ENCODE measurements around the gene CORO2B.

CORO2B gene

GRCh38 chr15:68653031-68653635, 74.3 kb downstream of the CORO2B start:
- DNase-seq = no peak

GRCh38 chr15:68653801-68654200, 75.0 kb downstream of the CORO2B start:
- no peak for DNase-seq

- peak; percentile 30 for DNase-seq
These were observed 76.2 kb downstream of the CORO2B start for GRCh38 chr15:68654786-68655560.

GRCh38 chr15:68655686-68656437, 77.1 kb downstream of the CORO2B start:
- DNase-seq = peak; percentile 34

- no peak for DNase-seq
These were observed 77.6 kb downstream of the CORO2B start for GRCh38 chr15:68656438-68656739.

DNA sequence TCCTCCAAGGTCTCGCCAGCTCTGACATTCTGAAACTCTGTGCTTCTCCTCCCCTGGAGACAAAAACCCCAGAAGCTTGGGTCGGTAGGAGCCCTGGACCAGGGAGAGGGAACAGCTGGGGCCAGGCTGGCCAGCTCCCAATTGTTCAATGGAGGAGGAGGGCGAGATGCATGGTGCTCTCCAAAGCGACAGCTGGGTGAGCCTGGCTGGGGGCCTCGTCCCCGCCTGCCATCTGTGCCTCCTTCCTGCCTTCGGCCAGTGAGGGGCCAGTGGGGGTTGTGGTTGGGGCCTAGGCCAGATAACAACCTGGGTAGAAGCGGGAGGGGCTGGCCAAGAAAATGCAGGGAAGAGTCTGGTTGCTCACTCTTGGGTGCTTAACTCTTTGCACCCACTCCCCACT, 79.4 kb downstream of the CORO2B start:
- DNase-seq = peak; percentile 54

DNA sequence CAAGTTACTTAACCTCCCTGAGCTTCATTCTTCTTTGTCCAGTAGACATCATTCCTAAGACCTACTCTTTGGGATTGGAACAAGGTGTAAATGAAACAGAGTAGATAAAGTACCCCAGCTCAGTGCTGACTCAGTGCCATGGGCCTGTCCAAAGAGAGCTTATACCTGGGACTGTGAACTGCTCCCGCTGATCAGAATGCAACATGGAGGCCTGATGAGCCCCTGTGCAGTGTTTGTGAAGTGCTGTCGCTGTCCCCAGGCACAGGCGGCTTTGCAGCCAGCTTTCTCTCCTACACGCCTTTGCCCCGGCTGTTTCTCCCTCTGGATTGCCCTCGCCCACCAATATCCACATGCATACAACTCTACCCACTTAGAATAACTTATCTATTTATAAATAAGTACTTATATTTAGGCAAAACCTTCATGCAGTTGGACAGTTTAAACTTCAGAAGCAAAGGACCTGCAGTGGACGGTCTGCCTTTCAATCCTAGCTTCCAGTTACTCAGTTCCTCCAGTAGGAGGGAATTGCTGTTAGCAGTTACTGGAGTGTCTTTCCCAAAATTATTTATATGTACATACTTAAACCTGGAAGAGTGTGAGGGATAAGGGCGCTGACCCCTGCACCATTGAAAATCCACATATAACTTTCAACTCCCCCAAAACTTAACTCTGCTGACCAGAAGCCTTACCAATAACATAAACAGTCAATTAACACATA, 80.0 kb downstream of the CORO2B start:
- peak; percentile 21 for DNase-seq

DNA sequence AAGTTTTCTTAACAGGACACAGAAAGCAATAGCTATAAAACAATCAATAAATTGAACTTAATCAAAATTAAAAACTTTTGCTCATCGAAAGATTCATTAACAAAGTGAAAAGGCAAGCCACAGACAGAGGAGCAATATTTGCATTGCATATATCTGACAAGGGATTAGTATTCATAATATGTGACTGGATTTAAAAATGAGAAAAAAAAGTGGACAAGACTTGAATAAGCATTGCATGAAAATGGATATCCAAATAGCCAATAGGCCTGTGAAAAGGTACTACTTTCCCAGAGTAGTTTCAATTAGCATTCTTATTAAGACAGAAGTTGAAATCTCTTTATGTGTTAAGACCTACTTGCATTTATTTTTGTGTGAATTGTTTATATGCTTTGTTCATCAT, 84.7 kb downstream of the CORO2B start:
- DNase-seq = no peak

GRCh38 chr15:68666120-68666811, 87.5 kb downstream of the CORO2B start:
- DNase-seq = no peak

DNA sequence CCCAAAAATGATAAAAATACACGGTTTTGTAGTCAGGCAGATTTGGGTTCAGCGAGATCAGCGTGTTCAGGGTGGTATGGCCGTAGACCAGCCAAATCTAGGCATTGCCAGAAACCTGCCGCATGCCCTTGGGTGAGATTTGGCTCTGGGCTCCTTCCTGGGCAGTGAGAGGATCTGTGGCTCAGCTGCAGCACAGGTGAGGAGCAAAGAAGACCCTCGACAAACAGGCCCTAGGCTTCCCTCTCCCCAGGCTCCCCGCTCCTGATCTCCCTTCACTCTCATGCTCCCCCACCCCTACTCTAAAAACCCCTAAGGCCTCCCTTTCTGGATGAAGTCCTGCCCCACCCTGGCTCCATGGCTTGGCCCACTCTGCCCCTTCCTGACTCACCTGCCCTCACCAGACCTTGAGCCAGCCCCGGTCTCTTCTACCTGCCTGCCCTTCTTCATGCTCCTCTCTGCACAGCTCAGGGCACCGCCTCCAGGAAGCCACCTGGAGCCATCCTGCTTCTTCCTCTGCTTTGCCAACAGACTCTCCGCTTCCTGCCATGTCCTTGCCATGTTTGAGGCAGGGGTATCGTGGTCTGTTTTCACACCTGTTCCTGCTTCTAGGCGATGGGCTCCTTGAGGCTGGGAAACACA, 88.1 kb downstream of the CORO2B start:
- no peak for DNase-seq

GRCh38 chr15:68667800-68668625, 89.2 kb downstream of the CORO2B start:
- DNase-seq = no peak

- no peak for DNase-seq
These were observed 90.3 kb downstream of the CORO2B start for GRCh38 chr15:68668926-68669600.

- no peak for DNase-seq
These were observed 93.5 kb downstream of the CORO2B start for GRCh38 chr15:68672251-68672650.

DNA sequence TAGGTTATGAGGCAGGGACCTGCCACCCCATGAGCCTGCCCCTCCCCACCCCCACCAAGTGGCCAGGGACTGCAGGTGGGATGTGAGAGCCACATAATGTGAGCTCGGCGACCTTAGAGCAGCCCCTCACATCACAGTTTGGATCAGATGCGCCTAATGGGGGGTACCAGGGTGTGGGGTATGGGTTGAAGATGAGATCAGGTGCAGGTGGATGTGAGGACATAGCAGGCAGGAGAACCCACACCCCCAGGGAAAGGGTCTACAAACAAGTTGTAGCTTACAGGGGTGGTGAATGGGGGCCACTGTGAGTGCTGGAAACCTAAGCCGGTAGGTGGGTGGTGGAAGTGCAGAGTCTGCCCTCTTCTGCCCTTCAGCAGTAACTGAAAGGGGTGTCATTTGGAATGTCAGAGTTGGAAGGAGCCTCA, 94.0 kb downstream of the CORO2B start:
- no peak for DNase-seq

GRCh38 chr15:68674975-68675374, 96.2 kb downstream of the CORO2B start:
- DNase-seq = no peak

- no peak for DNase-seq
These were observed 97.3 kb downstream of the CORO2B start for GRCh38 chr15:68676011-68676605.

- no peak for DNase-seq
These were observed 98.1 kb downstream of the CORO2B start for GRCh38 chr15:68676926-68677325.

DNA sequence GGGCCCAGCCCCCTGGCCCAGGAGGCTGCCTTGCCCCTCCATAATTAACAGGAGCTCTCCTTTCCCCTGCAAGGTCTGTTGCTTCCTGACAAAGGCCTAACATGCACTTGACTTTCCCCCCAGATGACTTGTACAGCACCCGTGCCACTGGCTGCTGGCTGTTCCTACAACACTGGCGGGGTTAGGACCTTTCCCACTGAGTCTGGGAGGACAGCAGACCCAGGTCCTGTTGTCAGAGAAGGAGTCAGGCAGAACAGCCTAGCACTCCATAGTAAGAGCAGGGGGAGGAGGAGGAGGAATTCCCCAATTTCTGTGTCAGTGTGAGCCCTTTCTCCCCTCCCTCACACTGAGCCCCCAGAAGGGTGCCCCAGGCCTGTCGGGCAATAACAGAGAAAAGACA, 99.2 kb downstream of the CORO2B start:
- DNase-seq = no peak

DNA sequence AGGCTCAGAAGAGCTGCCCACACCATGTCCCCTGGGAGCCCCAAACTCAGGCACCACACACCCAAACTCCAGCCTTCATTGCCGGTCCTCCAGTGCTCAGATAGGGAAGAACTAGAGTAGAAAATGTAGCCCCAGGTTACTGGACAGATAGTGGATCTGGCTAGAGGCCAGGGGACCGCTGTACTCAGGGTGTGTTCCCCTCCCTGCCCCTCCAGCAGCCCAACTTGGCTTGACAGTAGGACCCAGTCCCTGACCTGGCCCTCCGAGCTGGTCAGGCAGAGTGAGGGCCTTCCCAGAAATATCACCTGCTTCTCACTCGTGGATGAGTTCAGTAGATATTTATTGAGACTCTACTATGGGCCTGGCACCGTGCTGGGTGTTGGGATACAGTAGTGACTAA, 100.0 kb downstream of the CORO2B start:
- DNase-seq = no peak

DNA sequence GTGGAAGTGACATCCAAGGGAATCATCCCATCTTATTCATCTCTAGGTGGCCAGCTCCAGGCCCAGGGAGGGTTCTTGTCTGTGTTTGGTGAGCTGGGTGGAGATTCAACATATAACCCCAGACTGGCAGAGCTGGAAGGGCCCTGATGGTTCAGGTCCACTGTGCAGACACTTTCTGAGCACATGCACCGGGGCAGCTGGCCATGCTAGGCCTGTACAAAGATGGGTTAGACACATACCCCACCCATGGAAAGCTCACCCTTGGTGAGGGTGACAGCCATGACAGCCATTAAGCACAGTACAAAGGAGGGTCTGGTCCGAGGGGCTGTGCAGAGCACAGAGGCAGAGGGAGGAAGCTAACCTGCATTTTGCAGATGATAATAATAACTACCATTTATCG, 100.4 kb downstream of the CORO2B start:
- no peak for DNase-seq
